H9 (cell line): Measurements from ENCODE around the gene TRIM67. TPM values are rescaled to one million over a fixed set of nuclear protein-coding genes. Genes with fewer than 3 reads are reported as not detected.

Experiments used
- DNase-seq: peaks from one replicate; pipeline ENCODE4 v3.0.0-alpha.2; 2017
- H2AFZ ChIP-seq: one replicate; pipeline ENCODE4 v1.6.1; 2013; ENCODE audit warnings: mild to moderate bottlenecking, low read length, control low read depth, moderate library complexity
- H2AK5ac ChIP-seq: 2 replicates; pipeline ENCODE4 v1.6.1; 2013; ENCODE audit warnings: low read length, control low read depth, mixed read lengths; ENCODE audit not compliant: insufficient read length
- H2BK120ac ChIP-seq: one replicate; pipeline ENCODE4 v1.6.1; 2013; ENCODE audit warnings: low read depth, mild to moderate bottlenecking, low read length, control low read depth, inconsistent platforms; ENCODE audit not compliant: poor library complexity, severe bottlenecking
- H2BK12ac ChIP-seq: 2 replicates; pipeline ENCODE4 v1.6.1; 2013; ENCODE audit warnings: low read length, control low read depth, mixed read lengths, low read depth; ENCODE audit not compliant: insufficient read length
- H2BK15ac ChIP-seq: 2 replicates; pipeline ENCODE4 v1.6.1; 2013; ENCODE audit warnings: low read depth, low read length, control low read depth
- H2BK20ac ChIP-seq: one replicate; pipeline ENCODE4 v1.6.1; 2013; ENCODE audit warnings: low read depth, mild to moderate bottlenecking, low read length, control low read depth, inconsistent platforms; ENCODE audit not compliant: poor library complexity, severe bottlenecking
- H2BK5ac ChIP-seq: 2 replicates; pipeline ENCODE4 v1.6.1; 2013; ENCODE audit warnings: low read length, control low read depth, mixed read lengths; ENCODE audit not compliant: insufficient read length
- H3K14ac ChIP-seq: 2 replicates; pipeline ENCODE4 v1.6.1; 2013; ENCODE audit warnings: low read length, control low read depth; ENCODE audit not compliant: insufficient read depth
- H3K18ac ChIP-seq: 2 replicates; pipeline ENCODE4 v1.6.1; 2013; ENCODE audit warnings: low read depth, mild to moderate bottlenecking, mixed read lengths, low read length, control low read depth; ENCODE audit not compliant: insufficient read length
- H3K23ac ChIP-seq: 2 replicates; pipeline ENCODE4 v1.6.1; 2013; ENCODE audit warnings: low read length, control low read depth, mixed read lengths, low read depth; ENCODE audit not compliant: insufficient read length
- H3K23me2 ChIP-seq: 2 replicates; pipeline ENCODE4 v1.6.1; 2013; ENCODE audit warnings: low read depth, mild to moderate bottlenecking, mixed read lengths, low read length, control low read depth; ENCODE audit not compliant: insufficient read length, poor library complexity, severe bottlenecking
- H3K27ac ChIP-seq: 2 replicates; pipeline ENCODE4 v1.5.1; 2013; ENCODE audit warnings: low read length, control low read depth, mixed read lengths, low read depth; ENCODE audit not compliant: insufficient read length
- H3K27me3 ChIP-seq: 2 replicates; pipeline ENCODE4 v1.6.1; 2013; ENCODE audit warnings: low read length, control low read depth, inconsistent platforms; ENCODE audit not compliant: insufficient read depth
- H3K4ac ChIP-seq: 2 replicates; pipeline ENCODE4 v1.6.1; 2013; ENCODE audit warnings: low read depth, mild to moderate bottlenecking, control low read depth, inconsistent platforms, low read length, moderate library complexity
- H3K4me1 ChIP-seq: 2 replicates; pipeline ENCODE4 v1.6.1; 2013; ENCODE audit warnings: low read length, control low read depth, inconsistent platforms; ENCODE audit not compliant: insufficient read depth
- H3K4me2 ChIP-seq: 2 replicates; pipeline ENCODE4 v1.6.1; 2013; ENCODE audit warnings: low read length, control low read depth, mixed read lengths; ENCODE audit not compliant: insufficient read length, insufficient read depth
- H3K56ac ChIP-seq: 2 replicates; pipeline ENCODE4 v1.6.1; 2013; ENCODE audit warnings: low read depth, mild to moderate bottlenecking, mixed read lengths, low read length, control low read depth; ENCODE audit not compliant: insufficient read length
- H3K79me1 ChIP-seq: 2 replicates; pipeline ENCODE4 v1.6.1; 2013; ENCODE audit warnings: low read depth, mild to moderate bottlenecking, moderate library complexity, low read length, control low read depth, inconsistent platforms; ENCODE audit not compliant: insufficient read depth, poor library complexity, severe bottlenecking
- H3K79me2 ChIP-seq: 2 replicates; pipeline ENCODE4 v1.6.1; 2013; ENCODE audit warnings: low read length, control low read depth, inconsistent platforms; ENCODE audit not compliant: insufficient read depth
- H3K9ac ChIP-seq: 2 replicates; pipeline ENCODE4 v1.6.1; 2013; ENCODE audit warnings: low read length, control low read depth, mixed read lengths; ENCODE audit not compliant: insufficient read length; ENCODE audit errors: extremely low read depth
- H3K9me3 ChIP-seq: one replicate; pipeline ENCODE4 v1.6.1; 2013; ENCODE audit warnings: low read depth, low read length, inconsistent platforms; ENCODE audit not compliant: control insufficient read depth
- H3T11ph ChIP-seq: one replicate; pipeline ENCODE4 v1.6.1; 2013; ENCODE audit warnings: mild to moderate bottlenecking, low read length, control low read depth, inconsistent platforms
- H4K20me1 ChIP-seq: one replicate; pipeline ENCODE4 v1.6.1; 2013; ENCODE audit not compliant: control insufficient read depth, insufficient read length, insufficient read depth
- H4K5ac ChIP-seq: 2 replicates; pipeline ENCODE4 v1.6.1; 2013; ENCODE audit warnings: low read depth, mild to moderate bottlenecking, mixed read lengths, low read length, control low read depth; ENCODE audit not compliant: insufficient read length
- H4K8ac ChIP-seq: replicated peaks from 2 replicates; pipeline ENCODE4 v1.6.1; 2013; ENCODE audit warnings: low read length, control low read depth, mixed read lengths, low read depth; ENCODE audit not compliant: insufficient read length
- H4K91ac ChIP-seq: 2 replicates; pipeline ENCODE4 v1.6.1; 2013; ENCODE audit warnings: low read depth, mild to moderate bottlenecking, moderate library complexity, mixed read lengths, low read length, control low read depth; ENCODE audit not compliant: insufficient read length
- H3K27ac Mint-ChIP-seq, 3 experiments: 2 replicates in 2 of 3; 3 replicates in 1 of 3; pipeline ENCODE4 v1.8.0; 2020 to 2021; ENCODE audit warnings: mixed read lengths in 3 of 3, mild to moderate bottlenecking in 1 of 3, moderate library complexity in 1 of 3
- H3K27me3 Mint-ChIP-seq: 2 replicates; pipeline ENCODE4 v1.8.0; 2021; ENCODE audit warnings: low read depth, mild to moderate bottlenecking, moderate library complexity, mixed read lengths
- H3K36me3 Mint-ChIP-seq, 3 experiments: 2 replicates in 2 of 3; 3 replicates in 1 of 3; pipeline ENCODE4 v1.8.0; 2020 to 2021; ENCODE audit warnings: low read depth in 3 of 3, mixed read lengths in 3 of 3; ENCODE audit not compliant: insufficient read depth in 1 of 3
- H3K4me1 Mint-ChIP-seq, 2 experiments: 2 replicates each; pipeline ENCODE4 v1.8.0; 2020; ENCODE audit warnings: mixed read lengths in 2 of 2
- H3K4me3 Mint-ChIP-seq, 2 experiments: 2 replicates in 1 of 2; 3 replicates in 1 of 2; pipeline ENCODE4 v1.8.0; 2020 to 2021; ENCODE audit warnings: mild to moderate bottlenecking in 2 of 2, mixed read lengths in 2 of 2, moderate library complexity in 1 of 2
- H3K9me3 Mint-ChIP-seq, 2 experiments: 2 replicates in 1 of 2; 3 replicates in 1 of 2; pipeline ENCODE4 v1.8.0; 2020; ENCODE audit warnings: mild to moderate bottlenecking in 2 of 2, mixed read lengths in 2 of 2, moderate library complexity in 1 of 2
- CTCF ChIP-seq: fragments of 200-600 bp; sonication (generic); conservative IDR thresholded peaks from 3 replicates; pipeline ENCODE4 v1.8.0; 2021; ENCODE audit warnings: antibody characterized with exemption, mild to moderate bottlenecking
- WGBS: extraction: QIAGEN DNeasy Blood & Tissue Kit; methylation state at CpG from one replicate; pipeline ENCODE4 v1.1.7; 2013; ENCODE audit warnings: missing lambda C conversion rate, low lambda C conversion rate, mixed read lengths; ENCODE audit not compliant: insufficient read length; ENCODE audit errors: extremely low coverage; 5-methylcytosine and 5-hydroxymethylcytosine counted together
- total RNA-seq: library from RNA; stranded (reverse); gene quantifications from 2 replicates; pipeline ENCODE4 v1.2.1, GENCODE V29; 2021

TRIM67 gene
- total RNA-seq, 1 experiment from 2014 or later = not detected

DNA sequence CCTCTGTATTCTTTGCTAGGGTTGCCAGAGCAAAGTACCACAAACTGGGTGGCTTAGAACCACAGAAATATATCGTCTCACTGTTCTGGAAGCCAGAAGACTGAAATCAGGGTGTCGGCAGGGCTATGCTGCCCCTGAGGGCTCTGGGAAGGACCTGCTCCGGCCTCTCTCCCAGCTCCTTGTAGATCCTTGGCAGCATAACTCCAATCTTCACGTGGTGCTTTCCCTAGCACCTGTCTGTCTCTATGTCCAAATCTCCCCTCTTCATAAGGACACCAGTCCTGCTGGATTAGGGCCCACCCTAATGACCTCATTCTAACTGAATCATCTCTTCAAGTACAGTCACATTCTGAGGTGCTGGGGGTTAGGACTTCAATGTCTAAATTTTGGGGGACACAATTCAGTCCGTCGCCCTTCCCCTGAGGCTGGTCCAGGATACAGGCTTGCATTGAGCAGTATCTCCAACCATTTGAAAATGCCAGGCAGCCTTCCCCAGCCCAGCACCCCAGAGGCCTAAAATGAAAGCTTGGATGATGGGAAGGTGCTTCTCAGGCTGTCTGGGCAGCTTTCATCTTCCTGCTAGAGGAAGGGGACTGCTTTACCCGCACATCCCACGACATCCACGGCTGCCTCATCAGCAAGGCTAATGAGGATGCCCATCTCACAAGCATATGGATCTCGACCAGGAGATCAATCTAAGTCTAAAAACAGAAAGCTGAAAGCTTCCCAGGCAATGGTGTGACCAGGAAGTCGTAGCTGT is 24.7 kb downstream of the TRIM67 start:
- Histone ChIP-seq H3K23ac (no peak overlapping the region), H2AFZ (no peak overlapping the region), H2BK20ac (no peak overlapping the region), H3K79me2 (no peaks in the 10 kb centered on the region), H3K4ac (no peak overlapping the region), H2BK15ac (no peak overlapping the region), H4K91ac (no peak overlapping the region), H3K79me1 (no peaks in the 10 kb centered on the region), H3K23me2 (no peaks in the 10 kb centered on the region), H2BK120ac (no peak overlapping the region), H3T11ph (no peak overlapping the region), H2BK5ac (no peak overlapping the region), H3K4me1 (no peaks in the 10 kb centered on the region), H2BK12ac (no peak overlapping the region), H3K9ac (no peak overlapping the region), H2AK5ac (no peak overlapping the region), H3K27ac (no peak overlapping the region), H3K4me2 (no peak overlapping the region), H3K56ac (no peak overlapping the region), H3K18ac (no peak overlapping the region), H3K14ac (no peak overlapping the region), H4K5ac (no peak overlapping the region), H3K27me3 (no peaks in the 10 kb centered on the region; the same call in 1 of the 2 replicates), H3K9me3 (no peaks in the 10 kb centered on the region), H4K20me1 (no peaks in the 10 kb centered on the region), H4K8ac (no peak overlapping the region)
- H3K36me3 Mint-ChIP-seq = peaks cover 0 to 11% (median 0%) of the 10 kb centered on the region in 3 experiments; a peak in 3 of 7 replicates
- no peak overlapping the region for H3K27ac Mint-ChIP-seq
- H3K27me3 Mint-ChIP-seq = peaks cover 90% of the 10 kb centered on the region
- WGBS = no CpG with 5 or more reads among the region's 11 CpGs
- no peak for TF ChIP-seq CTCF
- DNase-seq = no peak
- peaks cover 32 to 36% of the 10 kb centered on the region in 2 experiments for H3K4me1 Mint-ChIP-seq
- peaks cover 7 to 10% of the 10 kb centered on the region in 2 experiments; a peak in 4 of 5 replicates for H3K9me3 Mint-ChIP-seq
- no peak overlapping the region for H3K4me3 Mint-ChIP-seq
